AG09309 (cell line): Measurements from ENCODE around the gene ARHGAP26.
"Not testable (repeated sequence)": the region's sequence is repeated elsewhere in the genome, so short reads cannot be mapped to it uniquely, and the experiment has no call there.

Source experiments
- DNase-seq: peaks from one replicate; pipeline ENCODE4 v3.0.0-alpha.2; 2010; ENCODE audit warnings: low read depth
- H3K4me3 ChIP-seq: 2 replicates; pipeline ENCODE4 v1.5.1; 2011; ENCODE audit warnings: mild to moderate bottlenecking, low read depth, low read length, moderate library complexity; ENCODE audit not compliant: control insufficient read depth
- CTCF ChIP-seq: IDR thresholded peaks from 2 replicates; pipeline ENCODE4 v1.5.1; 2011; ENCODE audit warnings: mild to moderate bottlenecking, low read depth, low read length, inconsistent platforms; ENCODE audit not compliant: insufficient read depth, control insufficient read depth; ENCODE audit errors: missing control alignments

Gene ARHGAP26

GRCh38 chr5:142979636-142980035 is 209.5 kb downstream of the ARHGAP26 start:
- no peak for DNase-seq
- no peak for TF ChIP-seq CTCF
- no peak overlapping the region for H3K4me3 ChIP-seq

- TF ChIP-seq CTCF: no peak
- no peak for DNase-seq
- H3K4me3 ChIP-seq: no peak overlapping the region
Measured at GRCh38 chr5:142981475-142981874, 211.3 kb downstream of the ARHGAP26 start.

GRCh38 chr5:142981886-142982820 is 212.0 kb downstream of the ARHGAP26 start:
- no peak for TF ChIP-seq CTCF
- no peak overlapping the region for H3K4me3 ChIP-seq
- no peak for DNase-seq

GRCh38 chr5:142982821-142983200 is 212.6 kb downstream of the ARHGAP26 start:
- TF ChIP-seq CTCF: no peak
- no peak for DNase-seq
- H3K4me3 ChIP-seq: no peak overlapping the region

GRCh38 chr5:142984011-142984410 is 213.8 kb downstream of the ARHGAP26 start:
- TF ChIP-seq CTCF: no peak
- DNase-seq: no peak
- no peak overlapping the region for H3K4me3 ChIP-seq

- H3K4me3 ChIP-seq: no peak overlapping the region
- DNase-seq: no peak
- no peak for TF ChIP-seq CTCF
Measured at GRCh38 chr5:142984525-142984924, 214.3 kb downstream of the ARHGAP26 start.

GRCh38 chr5:142989270-142989669 is 219.1 kb downstream of the ARHGAP26 start:
- not testable (repeated sequence) for H3K4me3 ChIP-seq, DNase-seq

- H3K4me3 ChIP-seq, DNase-seq: not testable (repeated sequence)
Measured at GRCh38 chr5:142990073-142990472, 219.9 kb downstream of the ARHGAP26 start.
